Large intestine (tissue), 3 donors: ENCODE results near the gene C10orf120. TPM values are rescaled to one million over a fixed set of nuclear protein-coding genes. Genes with fewer than 3 reads are reported as not detected.

Experiments used
- DNase-seq, 2 donors: peaks; one replicate each; pipeline versions ENCODE4 v3.0.0 to v3.0.0-alpha.2; 2013
- H3K27ac ChIP-seq: one replicate; pipeline ENCODE4 v1.5.1; 2013; ENCODE audit warnings: low read length
- H3K27me3 ChIP-seq: 2 replicates; pipeline ENCODE4 v1.6.1; 2013; ENCODE audit warnings: low read length; ENCODE audit not compliant: control insufficient read depth, insufficient read depth
- H3K36me3 ChIP-seq: 2 replicates; pipeline ENCODE4 v1.6.1; 2013; ENCODE audit warnings: low read length; ENCODE audit not compliant: control insufficient read depth, insufficient read depth
- H3K4me1 ChIP-seq: one replicate; pipeline ENCODE4 v1.6.1; 2013; ENCODE audit warnings: low read length; ENCODE audit not compliant: control insufficient read depth, insufficient read depth
- H3K4me3 ChIP-seq: one replicate; pipeline ENCODE4 v1.5.1; 2013; ENCODE audit warnings: low read length
- H3K9me3 ChIP-seq: one replicate; pipeline ENCODE4 v1.6.1; 2013; ENCODE audit warnings: mild to moderate bottlenecking, low read depth, low read length, moderate library complexity; ENCODE audit not compliant: control insufficient read depth
- WGBS: methylation state at CpG from one replicate; pipeline ENCODE4 v1.1.5; 2013; ENCODE audit warnings: low lambda C conversion rate; ENCODE audit not compliant: insufficient coverage; 5-methylcytosine and 5-hydroxymethylcytosine counted together
- polyA plus RNA-seq: library from polyadenylated mRNA; unstranded; fragments of 120-200 nt; gene quantifications from one replicate; pipeline ENCODE4 v1.2.1, GENCODE V29; 2013

C10orf120 gene
- polyA plus RNA-seq, 1 donor, result not detected

DNA sequence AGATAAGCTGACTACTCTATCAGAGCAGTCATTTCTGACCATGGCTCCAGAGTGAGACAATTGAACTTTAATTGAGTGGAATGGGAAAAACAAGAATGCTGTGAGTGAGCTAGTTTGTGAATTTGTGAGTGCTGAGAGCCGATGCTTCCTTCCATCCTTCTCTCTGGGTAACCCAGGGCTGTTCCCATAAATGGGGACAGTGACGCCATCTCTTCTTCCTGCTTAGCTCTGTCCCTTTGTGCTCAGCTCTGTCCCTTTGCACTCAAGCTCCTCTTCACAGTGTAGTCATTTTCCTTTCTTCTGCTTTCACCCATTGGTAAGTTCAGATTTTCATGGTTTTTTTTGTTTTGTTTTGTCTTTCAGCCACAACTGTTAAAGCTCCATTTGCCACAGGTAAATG is 24.4 kb downstream of the C10orf120 start:
- Histone ChIP-seq H3K27ac (no peak overlapping the region), H3K27me3 (peaks cover 16% of the 10 kb centered on the region), H3K36me3 (no peaks in the 10 kb centered on the region), H3K4me3 (no peak overlapping the region), H3K9me3 (no peaks in the 10 kb centered on the region), H3K4me1 (no peaks in the 10 kb centered on the region)
- DNase-seq, result no peak
- WGBS, result no CpG with 5 or more reads among the region's 2 CpGs

DNA sequence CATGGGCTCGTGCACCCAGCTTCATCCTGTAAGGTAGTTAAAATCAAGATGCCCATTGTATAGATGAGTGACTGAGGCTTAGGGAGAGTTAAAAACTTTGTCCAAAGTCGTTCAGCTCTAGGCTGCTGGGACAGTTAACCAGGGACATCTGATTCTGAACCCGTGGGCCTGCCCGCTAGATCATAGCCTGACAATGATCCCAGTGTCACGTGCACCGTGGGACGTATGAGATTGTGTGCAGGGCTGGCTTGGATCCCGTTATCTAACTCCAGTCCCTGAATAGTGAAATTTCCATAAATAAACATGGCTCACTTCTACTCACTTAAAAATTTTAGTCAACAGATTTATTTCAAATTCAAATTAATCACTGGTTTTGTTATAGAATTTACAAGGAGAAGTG is 24.9 kb downstream of the C10orf120 start:
- peaks cover 13% of the 10 kb centered on the region for H3K27me3 ChIP-seq
- H3K27ac ChIP-seq, result no peak overlapping the region
- no peak overlapping the region for H3K4me3 ChIP-seq
- WGBS, result no CpG with 5 or more reads among the region's 8 CpGs
- H3K36me3 ChIP-seq, result no peaks in the 10 kb centered on the region
- DNase-seq, result no peak
- H3K9me3 ChIP-seq, result no peaks in the 10 kb centered on the region
- H3K4me1 ChIP-seq, result no peaks in the 10 kb centered on the region

DNA sequence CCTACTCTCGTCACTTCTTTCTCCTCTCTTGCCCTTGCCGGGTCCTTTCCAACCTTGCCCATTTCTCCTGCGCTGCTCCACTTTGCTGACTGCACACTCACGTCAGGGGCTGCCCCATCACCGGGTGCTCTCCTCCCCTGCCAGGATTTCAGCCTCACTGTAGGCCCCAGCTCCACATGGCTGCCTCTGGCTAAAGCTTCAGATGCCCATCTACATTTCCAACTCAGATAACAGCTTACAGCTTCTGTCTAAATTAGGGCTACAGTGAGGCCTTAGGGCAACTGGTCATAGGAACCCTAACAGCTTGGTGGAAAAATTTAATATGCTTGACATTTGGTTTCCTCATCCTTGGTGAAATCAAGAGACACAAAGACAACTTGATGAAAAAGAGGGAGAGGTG is 25.9 kb downstream of the C10orf120 start:
- WGBS, result 82% methylated on average over 3 of the region's 5 CpGs
- Histone ChIP-seq H3K4me3 (no peak overlapping the region), H3K27me3 (peaks cover 12% of the 10 kb centered on the region), H3K27ac (no peak overlapping the region), H3K36me3 (no peaks in the 10 kb centered on the region), H3K4me1 (no peaks in the 10 kb centered on the region), H3K9me3 (no peaks in the 10 kb centered on the region)
- no peak for DNase-seq

DNA sequence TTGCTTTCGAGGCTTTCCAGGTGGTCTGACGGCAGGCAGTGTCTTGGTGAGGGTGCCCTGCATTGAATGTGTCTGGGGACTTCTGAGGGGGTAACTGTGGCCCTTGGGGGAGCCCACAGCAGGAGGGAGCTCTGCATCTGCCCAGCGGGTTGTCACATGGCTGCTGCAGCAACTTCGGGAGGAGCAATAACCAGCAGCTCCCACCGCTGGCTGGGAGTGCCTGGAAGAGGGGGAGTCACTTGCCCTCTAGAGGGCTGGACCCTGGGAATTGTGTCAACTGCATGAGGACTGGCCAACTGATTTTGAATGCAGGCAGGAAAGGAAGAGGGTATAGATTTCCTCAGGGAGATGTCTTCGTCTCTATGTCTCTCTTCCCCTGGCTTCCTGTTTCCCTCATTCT is 26.4 kb downstream of the C10orf120 start:
- Histone ChIP-seq H3K27ac (no peak overlapping the region), H3K36me3 (no peaks in the 10 kb centered on the region), H3K27me3 (peaks cover 10% of the 10 kb centered on the region), H3K4me1 (no peaks in the 10 kb centered on the region), H3K9me3 (no peaks in the 10 kb centered on the region), H3K4me3 (no peak overlapping the region)
- 86% methylated on average over 1 of the region's 6 CpGs for WGBS
- no peak for DNase-seq

DNA sequence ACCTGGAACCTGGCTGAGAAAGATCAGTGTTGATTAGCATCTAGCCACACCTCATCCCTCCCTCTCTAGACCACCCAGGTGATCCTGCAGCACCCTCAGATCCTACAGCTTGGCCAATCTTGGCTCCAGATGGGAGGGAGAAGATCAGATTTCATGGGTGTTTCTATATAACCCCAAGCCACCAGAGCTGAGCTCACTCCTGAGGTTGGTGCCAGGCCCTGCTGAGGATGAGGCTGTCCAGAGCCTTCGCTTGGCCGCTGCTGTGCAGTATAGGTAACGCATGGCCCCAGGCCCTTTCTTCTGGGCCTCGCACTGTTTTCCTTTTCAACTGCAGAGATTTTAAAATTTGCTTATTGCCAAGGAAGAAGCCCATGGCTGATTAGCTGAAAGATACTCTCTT is 27.0 kb downstream of the C10orf120 start:
- Histone ChIP-seq H3K4me1 (no peaks in the 10 kb centered on the region), H3K27me3 (peaks cover 6% of the 10 kb centered on the region), H3K36me3 (no peaks in the 10 kb centered on the region), H3K9me3 (no peaks in the 10 kb centered on the region), H3K27ac (no peak overlapping the region), H3K4me3 (no peak overlapping the region)
- 83% methylated on average over 1 of the region's 4 CpGs for WGBS
- DNase-seq, result no peak

DNA sequence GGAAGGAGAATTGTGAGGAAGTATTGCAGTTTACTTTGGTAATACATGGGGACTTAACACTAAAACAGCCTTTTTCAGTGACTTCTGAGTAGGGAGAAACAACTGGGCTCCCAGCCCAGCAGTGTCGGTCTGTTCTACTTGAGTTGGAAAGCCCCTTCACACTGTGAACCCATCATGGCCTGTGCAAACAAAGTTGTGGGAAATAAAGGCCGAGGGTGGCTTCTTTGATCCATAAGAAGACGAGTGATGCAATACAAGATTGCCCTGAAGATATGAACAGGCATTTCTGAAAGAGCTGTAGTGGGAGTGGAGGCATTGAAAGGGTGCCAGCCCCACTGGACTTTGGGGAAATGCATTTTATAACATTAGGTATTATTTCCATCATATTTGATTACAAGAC is 28.3 kb downstream of the C10orf120 start:
- Histone ChIP-seq H3K9me3 (no peaks in the 10 kb centered on the region), H3K4me1 (no peaks in the 10 kb centered on the region), H3K36me3 (no peaks in the 10 kb centered on the region), H3K27ac (no peak overlapping the region), H3K27me3 (peaks cover 6% of the 10 kb centered on the region), H3K4me3 (no peak overlapping the region)
- no peak for DNase-seq
- WGBS, result no CpG with 5 or more reads among the region's 3 CpGs

DNA sequence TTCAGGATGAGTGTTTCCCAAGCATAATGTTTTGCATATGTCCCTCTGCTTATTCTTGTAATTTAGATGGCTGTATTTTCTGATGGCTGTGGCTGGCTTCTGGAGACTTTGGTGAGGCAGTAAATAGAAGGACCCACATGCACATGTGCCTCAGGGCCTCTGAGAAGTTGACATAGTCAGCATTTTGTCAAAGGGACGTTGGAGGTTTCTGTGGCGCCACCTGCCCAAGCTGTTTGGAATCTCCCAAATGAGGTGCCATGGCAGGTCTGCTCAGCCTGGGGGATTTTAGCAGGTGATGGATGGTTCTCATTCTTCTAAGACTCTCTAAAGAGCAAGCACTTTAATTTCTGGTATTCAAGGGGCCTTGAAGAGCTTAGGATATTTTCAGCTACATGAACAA is 29.8 kb downstream of the C10orf120 start:
- DNase-seq, result no peak
- H3K4me3 ChIP-seq, result no peak overlapping the region
- H3K27ac ChIP-seq, result no peak overlapping the region
- WGBS, result no CpG with 5 or more reads among the region's 2 CpGs
- no peaks in the 10 kb centered on the region for H3K9me3 ChIP-seq
- H3K4me1 ChIP-seq, result no peaks in the 10 kb centered on the region
- H3K36me3 ChIP-seq, result no peaks in the 10 kb centered on the region
- peaks cover 11% of the 10 kb centered on the region for H3K27me3 ChIP-seq

DNA sequence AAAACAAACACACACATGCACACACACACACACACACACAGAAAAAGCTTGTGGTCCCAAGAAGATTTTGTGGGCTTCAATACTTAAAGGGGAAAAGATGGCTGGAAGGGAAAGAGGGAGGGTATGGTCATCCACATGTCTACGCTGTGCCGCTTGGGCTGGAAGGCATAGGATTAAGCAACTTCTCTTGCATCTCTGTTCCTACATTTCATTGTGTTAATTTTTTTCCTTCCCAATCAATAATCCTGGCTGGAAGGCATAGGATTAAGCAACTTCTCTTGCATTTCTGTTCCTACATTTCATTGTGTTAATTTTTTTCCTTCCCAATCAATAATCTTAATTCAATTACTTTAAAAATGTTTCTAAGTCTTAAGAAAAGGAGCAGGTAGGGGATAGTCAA is 30.6 kb downstream of the C10orf120 start:
- Histone ChIP-seq H3K4me1 (no peaks in the 10 kb centered on the region), H3K36me3 (no peaks in the 10 kb centered on the region), H3K27ac (no peak overlapping the region), H3K9me3 (no peaks in the 10 kb centered on the region), H3K27me3 (peaks cover 8% of the 10 kb centered on the region), H3K4me3 (no peak overlapping the region)
- WGBS, result 100% methylated on average over 1 of the region's 2 CpGs
- DNase-seq, result no peak

DNA sequence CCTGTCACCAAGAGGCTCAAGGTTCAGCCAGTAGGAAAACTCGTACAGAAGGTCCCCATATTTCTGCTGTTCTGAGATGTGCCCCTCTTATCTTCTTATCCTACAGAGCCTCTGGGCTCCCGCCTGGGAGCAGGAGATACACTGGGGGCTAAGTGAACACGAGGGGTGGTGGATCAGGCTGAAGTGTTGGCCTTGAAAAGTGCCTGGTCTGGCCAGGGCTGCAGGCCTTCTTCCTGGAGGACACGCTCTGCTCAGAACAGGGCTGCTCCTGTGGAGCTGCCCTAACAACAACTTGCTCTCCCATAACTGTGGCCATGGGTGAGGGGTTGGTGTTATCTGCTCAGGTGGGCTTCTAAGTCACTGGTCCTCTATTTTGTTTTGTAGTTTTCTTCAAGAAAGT is 33.7 kb downstream of the C10orf120 start:
- no peaks in the 10 kb centered on the region for H3K9me3 ChIP-seq
- DNase-seq, result no peak
- H3K4me1 ChIP-seq, result no peaks in the 10 kb centered on the region
- H3K36me3 ChIP-seq, result no peaks in the 10 kb centered on the region
- H3K27me3 ChIP-seq, result peaks cover 10% of the 10 kb centered on the region
- no peak overlapping the region for H3K4me3 ChIP-seq
- H3K27ac ChIP-seq, result no peak overlapping the region
- WGBS, result no CpG with 5 or more reads among the region's 4 CpGs

DNA sequence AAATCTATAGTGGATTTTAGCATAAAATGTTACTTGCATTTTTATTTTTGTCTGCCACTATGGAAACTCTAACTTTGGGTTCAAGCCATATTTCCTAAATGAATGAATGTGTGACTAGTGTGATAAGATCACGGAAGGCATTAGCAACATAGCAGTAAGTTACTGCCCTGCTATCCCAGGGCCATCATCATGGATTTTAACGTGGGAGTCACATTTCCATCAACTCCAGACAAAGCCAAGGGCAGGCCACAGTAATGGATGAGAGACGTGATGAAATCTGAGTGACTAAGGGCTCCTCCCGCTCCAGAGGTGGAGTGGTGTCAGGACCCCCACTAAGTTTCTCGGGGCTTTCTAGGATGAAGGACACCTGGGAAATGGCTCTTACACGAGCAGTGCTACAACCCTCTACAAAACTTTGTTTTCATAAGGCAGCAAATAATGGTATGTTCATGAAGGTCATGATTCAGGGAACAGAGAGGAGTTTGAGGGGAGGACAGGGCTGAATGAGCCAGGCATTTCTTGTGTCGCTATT is 34.3 kb downstream of the C10orf120 start:
- DNase-seq, result no peak
- no peaks in the 10 kb centered on the region for H3K4me1 ChIP-seq
- H3K36me3 ChIP-seq, result no peaks in the 10 kb centered on the region
- 100% methylated on average over 1 of the region's 7 CpGs for WGBS
- no peaks in the 10 kb centered on the region for H3K9me3 ChIP-seq
- H3K27me3 ChIP-seq, result peaks cover 10% of the 10 kb centered on the region
- no peak overlapping the region for H3K4me3 ChIP-seq
- no peak overlapping the region for H3K27ac ChIP-seq

DNA sequence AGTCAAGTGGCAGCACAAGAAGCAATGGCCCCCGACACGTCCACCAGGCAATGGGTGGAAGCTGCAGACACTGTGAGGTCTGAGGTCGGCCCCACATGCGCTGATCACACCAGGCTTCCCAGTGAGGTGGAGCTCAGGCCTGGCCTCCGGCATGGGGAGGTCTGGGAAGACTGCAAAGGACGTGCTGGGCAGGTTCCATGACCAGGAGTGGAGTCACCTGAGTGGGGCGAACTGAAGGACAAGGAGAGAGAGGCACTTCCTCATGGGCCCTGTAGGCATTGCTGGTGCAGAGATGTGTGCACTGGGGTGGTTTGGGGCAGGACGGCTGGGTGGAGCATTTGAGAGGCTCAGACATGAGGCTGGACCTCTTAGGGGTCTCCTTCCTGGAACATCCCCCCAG is 35.1 kb downstream of the C10orf120 start:
- DNase-seq, result no peak
- no peaks in the 10 kb centered on the region for H3K36me3 ChIP-seq
- no peak overlapping the region for H3K27ac ChIP-seq
- WGBS, result no CpG with 5 or more reads among the region's 8 CpGs
- peaks cover 10% of the 10 kb centered on the region for H3K27me3 ChIP-seq
- no peaks in the 10 kb centered on the region for H3K4me1 ChIP-seq
- no peak overlapping the region for H3K4me3 ChIP-seq
- H3K9me3 ChIP-seq, result no peaks in the 10 kb centered on the region
